NCI-H2171 (cell line): ENCODE data around the gene CCDC92.
"Not testable (repeated sequence)": the region's sequence is repeated elsewhere in the genome, so short reads cannot be mapped to it uniquely, and the experiment has no call there.

ENCODE experiments used
- DNase-seq: peaks from one replicate; lab custom pipeline; 2025; lab: John Stamatoyannopoulos, UW

CCDC92 gene

GRCh38 chr12:123949770-123950165 lies 22.9 kb downstream of the CCDC92 start:
- DNase-seq = no peak

- DNase-seq = no peak
Measured at GRCh38 chr12:123948796-123949769, 23.5 kb downstream of the CCDC92 start.

- peak; percentile 5 for DNase-seq
Measured at GRCh38 chr12:123948401-123948795, 24.2 kb downstream of the CCDC92 start.

- DNase-seq = not testable (repeated sequence)
Measured at GRCh38 chr12:123947531-123947930, 25.1 kb downstream of the CCDC92 start.

GRCh38 chr12:123946516-123947505 lies 25.8 kb downstream of the CCDC92 start:
- not testable (repeated sequence) for DNase-seq

GRCh38 chr12:123946152-123946515 lies 26.5 kb downstream of the CCDC92 start:
- no peak for DNase-seq

- no peak for DNase-seq
Measured at GRCh38 chr12:123945287-123946151, 27.1 kb downstream of the CCDC92 start.

GRCh38 chr12:123944696-123945095 lies 27.9 kb downstream of the CCDC92 start:
- no peak for DNase-seq

- peak; percentile 24 for DNase-seq
Measured at GRCh38 chr12:123943816-123944215, 28.8 kb downstream of the CCDC92 start.

GRCh38 chr12:123942911-123943648 lies 29.6 kb downstream of the CCDC92 start:
- no peak for DNase-seq

GRCh38 chr12:123942238-123942653 lies 30.4 kb downstream of the CCDC92 start:
- no peak for DNase-seq

GRCh38 chr12:123941624-123942237 lies 30.9 kb downstream of the CCDC92 start:
- DNase-seq = no peak

- no peak for DNase-seq
Measured at GRCh38 chr12:123941000-123941399, 31.6 kb downstream of the CCDC92 start.

- DNase-seq = no peak
Measured at GRCh38 chr12:123940627-123940966, 32.0 kb downstream of the CCDC92 start.

GRCh38 chr12:123939716-123940626 lies 32.7 kb downstream of the CCDC92 start:
- no peak for DNase-seq

GRCh38 chr12:123938679-123939480 lies 33.8 kb downstream of the CCDC92 start:
- DNase-seq = no peak

GRCh38 chr12:123937707-123938591 lies 34.7 kb downstream of the CCDC92 start:
- DNase-seq = no peak
